ENCODE measurements around the gene E2F4.

- TF ChIP-seq CTCF (IDR thresholded peaks at IDR 0.05; ENCODE audit: insufficient read depth, low read length, poor library complexity, severe bottlenecking) (no peak), EZH2phosphoT487 (conservative IDR thresholded peaks at IDR 0.05; ENCODE audit: low read length) (no peak)
Observed at GRCh38 chr16:67195676-67196075, 3.7 kb downstream of the E2F4 start.

Data from SU-DHL-6 (cell line).